ENCODE results near the gene DVL2.
A peak's percentile ranks its signal among the peaks of the same experiment; 100 is the strongest.

Gene DVL2

GRCh38 chr17:7242717-7243452 lies 8.6 kb upstream of the DVL2 start:
- TF ChIP-seq POLR2AphosphoS5 (IDR thresholded peaks at IDR 0.05; ENCODE audit: low read depth, low read length) (peak; percentile 95), SIN3A (IDR thresholded peaks at IDR 0.05; ENCODE audit: borderline replicate concordance, insufficient read depth, low read length) (peak; percentile 99; the same call in 1 of the 2 replicates), TAF1 (IDR thresholded peaks at IDR 0.05; ENCODE audit: borderline replicate concordance, insufficient read depth, low read length) (peak; percentile 77; the same call in 1 of the 2 replicates), FOXP2 (optimal IDR thresholded peaks at IDR 0.05; ENCODE audit: borderline replicate concordance, extremely low read depth, extremely low read length, insufficient read depth) (peak; percentile 45), REST (IDR thresholded peaks at IDR 0.05; ENCODE audit: insufficient read depth in 1 of 2, low read depth in 2 of 2, low read length in 2 of 2) (no peak)

DNA sequence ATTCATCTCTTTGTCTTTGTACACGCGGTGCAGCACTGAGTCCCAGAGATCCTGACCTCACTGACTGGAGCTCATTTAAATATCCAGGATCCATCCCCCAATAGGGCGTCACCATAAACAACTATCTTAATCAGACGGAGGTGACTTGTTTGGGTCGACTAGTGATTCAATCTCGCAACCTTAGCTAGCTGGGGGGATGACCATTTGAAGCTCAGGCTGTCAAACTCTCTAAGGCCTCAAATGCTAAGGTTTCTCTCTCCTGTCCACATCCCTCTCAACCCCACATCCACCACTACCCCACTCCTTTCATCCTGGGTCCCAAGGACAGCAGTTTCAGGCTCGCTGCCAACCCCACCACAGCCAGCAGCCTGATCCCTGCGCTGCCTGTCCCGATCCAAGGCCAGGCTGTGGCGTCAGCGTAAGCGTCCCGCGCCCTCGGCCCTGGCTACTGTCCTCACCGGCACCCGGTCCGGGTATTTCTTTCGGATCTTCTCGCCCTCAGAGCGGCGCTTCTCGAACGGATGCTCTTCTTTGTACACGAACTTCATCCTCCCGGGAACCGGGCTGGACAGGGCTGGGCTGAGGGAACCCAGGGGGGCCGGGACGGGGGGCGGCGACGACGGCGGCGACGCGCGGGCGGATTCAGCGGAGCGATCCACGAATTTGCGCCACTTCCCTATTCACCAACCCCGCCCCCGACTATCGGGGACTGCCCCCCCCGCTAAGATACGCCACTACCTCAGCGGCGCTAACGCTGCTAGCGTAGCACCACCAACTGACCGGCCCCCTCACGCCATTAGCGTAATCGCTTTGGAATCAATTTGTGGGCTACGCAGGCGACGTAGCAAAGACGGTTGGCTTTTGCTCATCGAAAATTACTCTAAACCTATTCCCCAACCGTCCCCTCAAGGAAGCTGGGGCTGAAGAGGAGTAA lies 7.7 kb upstream of the DVL2 start, which contains the start of gene GABARAP:
GABARAP (minus strand) TSS at position 667 of the 934 bp plus-strand sequence; CDS start at position 548, 119 bp downstream.
- TF ChIP-seq TAF1 (IDR thresholded peaks at IDR 0.05; ENCODE audit: borderline replicate concordance, insufficient read depth, low read length) (peak; percentile 38; the same call in 1 of the 2 replicates), REST (IDR thresholded peaks at IDR 0.05; ENCODE audit: insufficient read depth in 1 of 2, low read depth in 2 of 2, low read length in 2 of 2) (peak; percentile 7 to 63; a peak in 2 of 4 replicates), FOXP2 (optimal IDR thresholded peaks at IDR 0.05; ENCODE audit: borderline replicate concordance, extremely low read depth, extremely low read length, insufficient read depth) (no peak), SIN3A (IDR thresholded peaks at IDR 0.05; ENCODE audit: borderline replicate concordance, insufficient read depth, low read length) (peak; percentile 78; the same call in 1 of the 2 replicates), POLR2AphosphoS5 (IDR thresholded peaks at IDR 0.05; ENCODE audit: low read depth, low read length) (no peak)

DNA sequence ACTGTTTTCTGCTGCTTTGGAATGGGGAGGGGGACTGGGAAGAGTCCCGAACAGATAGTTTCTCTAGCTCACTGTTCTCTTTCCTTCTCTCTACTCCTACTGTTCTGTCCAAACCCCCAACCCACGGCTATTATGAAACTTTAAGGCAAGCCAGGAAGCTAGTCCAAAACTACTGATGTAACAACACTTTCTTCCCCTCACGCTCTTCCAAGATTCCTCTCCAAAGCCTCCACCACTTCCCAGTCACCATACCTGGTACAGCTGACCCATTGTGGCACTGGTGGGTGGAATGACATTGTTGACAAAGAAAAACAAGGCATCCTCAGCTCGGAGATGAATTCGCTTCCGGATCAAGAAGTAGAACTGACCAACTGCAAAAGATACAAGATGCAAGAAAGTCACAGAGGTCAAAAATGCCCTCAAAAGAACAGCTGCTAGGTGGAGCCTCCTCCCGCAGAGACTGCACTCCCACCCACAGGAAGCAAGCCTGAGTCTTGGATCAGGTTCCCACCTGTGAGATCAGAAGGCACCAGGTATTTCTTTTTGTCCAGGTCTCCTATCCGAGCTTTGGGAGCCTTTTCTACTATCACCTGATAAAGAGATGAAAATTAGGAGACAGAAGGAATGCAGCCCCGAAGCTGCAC lies 6.9 kb upstream of the DVL2 start:
- TF ChIP-seq FOXP2 (optimal IDR thresholded peaks at IDR 0.05; ENCODE audit: borderline replicate concordance, extremely low read depth, extremely low read length, insufficient read depth) (no peak), TAF1 (IDR thresholded peaks at IDR 0.05; ENCODE audit: borderline replicate concordance, insufficient read depth, low read length) (no peak), SIN3A (IDR thresholded peaks at IDR 0.05; ENCODE audit: borderline replicate concordance, insufficient read depth, low read length) (no peak), POLR2AphosphoS5 (IDR thresholded peaks at IDR 0.05; ENCODE audit: low read depth, low read length) (no peak), REST (IDR thresholded peaks at IDR 0.05; ENCODE audit: insufficient read depth in 1 of 2, low read depth in 2 of 2, low read length in 2 of 2) (no peak)

- TF ChIP-seq POLR2AphosphoS5 (IDR thresholded peaks at IDR 0.05; ENCODE audit: low read depth, low read length) (no peak), TAF1 (IDR thresholded peaks at IDR 0.05; ENCODE audit: borderline replicate concordance, insufficient read depth, low read length) (no peak), REST (IDR thresholded peaks at IDR 0.05; ENCODE audit: insufficient read depth in 1 of 2, low read depth in 2 of 2, low read length in 2 of 2) (no peak), SIN3A (IDR thresholded peaks at IDR 0.05; ENCODE audit: borderline replicate concordance, insufficient read depth, low read length) (no peak), FOXP2 (optimal IDR thresholded peaks at IDR 0.05; ENCODE audit: borderline replicate concordance, extremely low read depth, extremely low read length, insufficient read depth) (no peak)
These were observed 6.1 kb upstream of the DVL2 start for GRCh38 chr17:7240375-7240774.

Data from PFSK-1 (cell line).